Upper lobe of right lung (tissue), 1 donor: ENCODE results near the gene PNMA1. TPM values are rescaled to one million over a fixed set of nuclear protein-coding genes. Genes with fewer than 3 reads are reported as not detected.

ENCODE experiments used
- ATAC-seq: fragments of 200-7000 bp; cut with Tn5 transposase; one replicate; pipeline ENCODE4 v1.9.1; 2020; ENCODE audit warnings: mild to moderate bottlenecking, moderate library complexity
- DNase-seq: peaks from one replicate; pipeline ENCODE4 v3.0.0-alpha.2; 2020
- H3K27ac ChIP-seq: fragments of 200-600 bp; one replicate; pipeline ENCODE4 v1.8.0; 2022
- H3K27me3 ChIP-seq: fragments of 200-600 bp; one replicate; pipeline ENCODE4 v1.8.0; 2022; ENCODE audit warnings: mild to moderate bottlenecking
- H3K36me3 ChIP-seq: fragments of 200-600 bp; one replicate; pipeline ENCODE4 v1.8.0; 2022
- H3K4me1 ChIP-seq: fragments of 200-600 bp; one replicate; pipeline ENCODE4 v1.8.0; 2022
- H3K4me3 ChIP-seq: fragments of 200-600 bp; one replicate; pipeline ENCODE4 v1.8.0; 2022; ENCODE audit warnings: mild to moderate bottlenecking
- H3K9me3 ChIP-seq: fragments of 200-600 bp; one replicate; pipeline ENCODE4 v1.8.0; 2022
- intact Hi-C: fragments of 100-400 bp; cut with DNase I; formaldehyde crosslinking; loops from one replicate; pipeline ENCODE4 v1.11.0; 2022
- total RNA-seq: library from RNA; stranded (reverse); fragmentation: NEBNext Ultra II Directional; extraction: Animal tissue kit (Norgen Biotek cat#: 25700); gene quantifications from one replicate; pipeline ENCODE4 v1.2.1, GENCODE V29; 2021
- TF ChIP-seq, protein P1 (sequence below): fragments of 200-600 bp; IDR thresholded peaks from one replicate; pipeline ENCODE4 v1.8.0; 2022; ENCODE audit warnings: antibody characterized with exemption
- donor health status: DM: no; HTN: yes; CAD: no; lungs with severe emphysema.

PNMA1 gene
- total RNA-seq, 1 donor from 2014 or later = 22.0 TPM

DNA sequence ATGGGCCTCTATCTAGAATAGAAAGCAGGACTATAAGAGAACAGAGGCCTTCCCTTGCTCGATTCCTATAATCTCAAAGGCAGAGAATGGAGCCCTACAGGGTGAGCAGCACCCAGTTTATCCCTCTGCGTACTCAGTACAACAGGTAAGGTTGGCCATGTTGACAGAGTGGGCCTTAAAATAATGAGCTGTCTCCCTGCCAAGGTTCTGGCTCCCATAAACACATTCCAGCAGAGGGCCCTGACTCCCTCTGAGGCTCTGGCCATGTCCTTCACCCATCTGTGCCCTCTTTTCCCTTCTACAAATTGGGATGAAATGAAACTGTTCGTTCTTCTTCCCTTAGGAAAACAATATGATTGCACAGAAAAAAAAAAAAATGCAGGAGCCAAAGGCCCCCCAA lies 16.9 kb upstream of the PNMA1 start:
- Histone ChIP-seq H3K27ac (no peak overlapping the region), H3K4me3 (no peak overlapping the region), H3K27me3 (no peaks in the 10 kb centered on the region), H3K36me3 (peaks cover 89% of the 10 kb centered on the region), H3K4me1 (peaks cover 12% of the 10 kb centered on the region), H3K9me3 (no peaks in the 10 kb centered on the region)
- TF ChIP-seq, protein P1, sequence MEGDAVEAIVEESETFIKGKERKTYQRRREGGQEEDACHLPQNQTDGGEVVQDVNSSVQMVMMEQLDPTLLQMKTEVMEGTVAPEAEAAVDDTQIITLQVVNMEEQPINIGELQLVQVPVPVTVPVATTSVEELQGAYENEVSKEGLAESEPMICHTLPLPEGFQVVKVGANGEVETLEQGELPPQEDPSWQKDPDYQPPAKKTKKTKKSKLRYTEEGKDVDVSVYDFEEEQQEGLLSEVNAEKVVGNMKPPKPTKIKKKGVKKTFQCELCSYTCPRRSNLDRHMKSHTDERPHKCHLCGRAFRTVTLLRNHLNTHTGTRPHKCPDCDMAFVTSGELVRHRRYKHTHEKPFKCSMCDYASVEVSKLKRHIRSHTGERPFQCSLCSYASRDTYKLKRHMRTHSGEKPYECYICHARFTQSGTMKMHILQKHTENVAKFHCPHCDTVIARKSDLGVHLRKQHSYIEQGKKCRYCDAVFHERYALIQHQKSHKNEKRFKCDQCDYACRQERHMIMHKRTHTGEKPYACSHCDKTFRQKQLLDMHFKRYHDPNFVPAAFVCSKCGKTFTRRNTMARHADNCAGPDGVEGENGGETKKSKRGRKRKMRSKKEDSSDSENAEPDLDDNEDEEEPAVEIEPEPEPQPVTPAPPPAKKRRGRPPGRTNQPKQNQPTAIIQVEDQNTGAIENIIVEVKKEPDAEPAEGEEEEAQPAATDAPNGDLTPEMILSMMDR = no peak
- ATAC-seq (peak; percentile 26), DNase-seq (peak; percentile 17)
- intact Hi-C loops = loop anchor here (10.0 kb wide), 1 partner anchor 94 kb away; no protein-coding TSS in a partner anchor

DNA sequence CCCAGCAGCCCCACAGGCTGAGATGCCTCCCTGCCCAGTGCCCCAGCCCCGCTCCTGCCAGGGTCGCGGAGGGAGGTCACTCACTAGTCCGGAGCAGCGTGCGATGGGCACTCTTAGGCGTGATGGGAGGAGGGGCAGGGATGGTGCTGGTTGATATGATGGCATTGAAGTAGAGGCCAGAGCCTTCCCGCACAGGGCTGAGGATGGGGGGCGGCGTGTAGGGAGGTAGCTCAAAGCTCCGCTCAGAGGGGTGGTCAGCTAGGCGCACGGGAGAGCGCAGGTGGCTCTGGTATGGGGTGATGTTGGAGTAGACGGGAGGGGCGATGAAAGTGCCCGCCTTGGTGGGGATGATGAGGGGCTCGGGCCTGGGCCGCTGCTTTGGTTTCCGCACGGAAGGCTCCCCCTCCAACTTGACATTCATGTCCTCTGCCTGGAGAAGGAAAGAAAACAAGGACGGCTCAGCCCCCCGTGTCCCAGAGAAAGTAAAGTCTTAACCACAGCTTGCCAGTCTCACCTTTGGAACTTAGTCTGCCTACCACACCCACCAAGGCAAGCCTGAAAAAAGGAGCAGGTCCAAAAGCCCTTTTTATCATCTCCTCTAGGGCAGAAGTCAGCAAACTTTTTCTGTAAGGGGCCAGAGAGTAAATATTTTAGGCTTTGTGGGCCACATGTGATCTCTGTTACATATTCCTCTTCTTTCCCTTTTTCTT lies 15.5 kb upstream of the PNMA1 start:
- no peaks in the 10 kb centered on the region for H3K9me3 ChIP-seq
- peaks cover 26% of the 10 kb centered on the region for H3K4me1 ChIP-seq
- H3K27ac ChIP-seq = peak overlapping the region; percentile 48
- peaks cover 89% of the 10 kb centered on the region for H3K36me3 ChIP-seq
- intact Hi-C loops = loop anchor here (10.0 kb wide), 1 partner anchor 95 kb away; no protein-coding TSS in a partner anchor
- TF ChIP-seq, protein P1 = no peak
- H3K4me3 ChIP-seq = no peak overlapping the region
- DNase-seq = peak; percentile 64
- ATAC-seq = no peak
- no peaks in the 10 kb centered on the region for H3K27me3 ChIP-seq

DNA sequence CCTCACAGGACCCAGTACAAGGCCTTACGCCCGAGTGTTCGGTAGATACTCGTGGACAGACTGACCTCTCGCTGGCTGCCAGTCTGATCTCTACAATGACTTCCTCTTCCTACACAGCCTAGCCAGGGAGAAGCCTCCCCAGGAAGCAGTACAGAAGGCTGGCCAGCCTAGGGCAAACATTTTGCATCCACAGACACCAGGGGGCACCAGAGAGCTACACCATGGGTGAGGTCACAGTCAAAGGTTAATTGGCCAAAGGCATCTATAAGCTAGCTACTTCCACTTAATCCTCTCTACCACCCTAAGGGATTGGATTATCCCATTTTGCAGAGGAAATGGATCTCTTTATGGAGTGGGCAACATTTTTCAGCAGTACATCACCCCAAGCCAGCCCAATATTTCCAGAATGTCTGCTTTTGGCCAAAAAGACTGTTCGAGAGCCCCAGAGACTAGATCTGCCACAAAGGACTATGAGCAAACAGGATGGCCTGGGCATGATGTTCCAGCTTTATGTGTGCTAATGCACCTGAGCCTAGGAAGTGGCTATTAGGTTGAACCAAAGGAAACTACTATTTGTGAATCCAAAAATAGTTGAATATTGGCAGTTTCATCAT lies 14.6 kb upstream of the PNMA1 start:
- DNase-seq = peak; percentile 87

DNA sequence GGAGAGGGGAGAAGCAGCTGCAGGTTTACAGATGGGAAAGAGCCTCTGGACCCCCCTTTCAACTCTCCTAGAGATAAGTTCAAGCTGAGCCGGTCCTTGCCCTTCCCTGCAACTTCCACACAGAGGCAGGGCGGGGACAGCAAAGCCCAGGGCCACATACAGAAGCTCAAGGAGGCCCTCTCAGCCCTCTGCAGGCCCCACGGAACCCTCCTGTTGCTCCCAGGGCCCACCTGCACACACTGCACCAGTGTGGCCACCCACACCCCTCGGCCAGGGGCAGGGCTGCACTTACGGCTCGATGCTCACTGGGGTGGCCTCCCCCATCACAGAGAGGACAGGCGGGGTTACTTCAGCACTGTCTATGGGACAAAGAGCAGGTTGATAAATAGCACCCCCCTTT lies 13.0 kb upstream of the PNMA1 start:
- TF ChIP-seq, protein P1 = no peak
- intact Hi-C loops = no loop called here
- H3K4me1 ChIP-seq = peaks cover 46% of the 10 kb centered on the region
- H3K4me3 ChIP-seq = no peak overlapping the region
- ATAC-seq (no peak), DNase-seq (peak; percentile 61)
- H3K9me3 ChIP-seq = no peaks in the 10 kb centered on the region
- H3K27me3 ChIP-seq = no peaks in the 10 kb centered on the region
- H3K36me3 ChIP-seq = peaks cover 95% of the 10 kb centered on the region
- H3K27ac ChIP-seq = peak overlapping the region; percentile 34

More for the DNA sequence above, 14.6 kb upstream of the PNMA1 start:
- Histone ChIP-seq H3K27me3 (no peaks in the 10 kb centered on the region), H3K4me3 (no peak overlapping the region), H3K27ac (peak overlapping the region; percentile 48), H3K9me3 (no peaks in the 10 kb centered on the region), H3K4me1 (peaks cover 35% of the 10 kb centered on the region), H3K36me3 (peaks cover 91% of the 10 kb centered on the region)
- TF ChIP-seq, protein P1 = peak; percentile 96
- ATAC-seq = peak; percentile 94
- intact Hi-C loops = no loop called here

DNA sequence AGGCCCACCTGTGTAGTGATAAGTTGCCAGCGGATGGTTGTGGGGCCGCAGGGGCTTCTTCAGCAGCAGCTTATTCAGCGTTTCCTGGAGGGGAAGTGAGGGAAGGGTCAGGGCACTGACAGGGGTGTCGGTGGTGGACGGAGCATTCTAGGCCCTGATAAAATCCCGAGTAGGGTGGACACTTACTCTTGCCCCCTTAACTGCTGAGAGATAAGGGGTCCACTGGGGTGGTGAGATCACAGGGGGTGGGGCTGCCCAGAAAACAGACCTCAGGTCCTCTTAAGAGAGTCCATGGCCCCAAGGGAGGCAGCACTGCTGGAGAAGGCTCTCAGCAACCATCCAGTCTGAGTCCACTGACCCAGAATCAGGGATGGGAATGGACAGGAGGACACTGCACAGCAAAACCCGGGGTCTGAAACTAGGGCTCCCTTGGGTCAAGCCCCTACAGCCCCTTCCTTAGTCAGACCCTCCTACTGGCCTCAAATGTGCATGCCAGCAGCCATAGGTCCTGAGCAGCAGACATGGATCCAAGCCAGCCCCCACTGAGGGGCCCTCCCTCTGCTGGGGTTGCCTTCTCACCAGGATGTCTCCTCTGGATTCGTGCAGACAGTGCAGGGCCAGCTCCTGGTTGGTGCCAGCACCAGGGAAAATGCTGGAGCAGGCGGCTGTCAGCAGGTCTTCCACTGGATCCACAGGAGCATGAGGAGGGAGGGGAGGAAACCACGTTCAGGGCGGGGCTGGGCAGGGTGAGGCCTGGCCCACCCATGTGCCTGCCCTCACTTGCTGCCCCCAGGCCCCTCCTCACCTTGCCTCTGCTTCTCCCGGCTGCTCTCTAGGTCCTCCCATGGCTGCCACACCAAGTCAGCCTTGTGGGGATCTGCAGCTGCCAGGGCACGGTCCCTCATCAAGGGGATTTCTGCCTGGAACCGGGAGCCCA lies 12.1 kb upstream of the PNMA1 start:
- Histone ChIP-seq H3K4me1 (peaks cover 46% of the 10 kb centered on the region), H3K27ac (peak overlapping the region; percentile 75), H3K4me3 (no peak overlapping the region), H3K36me3 (peaks cover 95% of the 10 kb centered on the region), H3K9me3 (no peaks in the 10 kb centered on the region), H3K27me3 (no peaks in the 10 kb centered on the region)
- peak; percentile 57 for DNase-seq
- TF ChIP-seq, protein P1 = no peak
- no peak for ATAC-seq
- intact Hi-C loops = no loop called here
